Measurements from ENCODE around the gene OR51F1.

OR51F1 gene

GRCh38 chr11:4797206-4797605 is 27.5 kb upstream of the OR51F1 start:
- Histone ChIP-seq H3K4me1 (ENCODE audit: control insufficient read depth, insufficient read depth, low read length) (no peaks in the 10 kb centered on the region), H3K9me3 (ENCODE audit: control insufficient read depth, insufficient read depth, low read depth, low read length) (no peaks in the 10 kb centered on the region), H3K4me3 (ENCODE audit: low read depth, low read length) (no peak overlapping the region), H3K27ac (ENCODE audit: extremely low read depth, low read depth, low read length) (no peak overlapping the region), H3K36me3 (ENCODE audit: control insufficient read depth in 2 of 2, insufficient read depth in 1 of 2, low read length in 2 of 2) (no peaks in the 10 kb centered on the region)
- TF ChIP-seq ZNF660 (tag by site-specific recombination; IDR thresholded peaks at IDR 0.05), result no peak
- TF ChIP-seq ZNF560 (tag by site-specific recombination; IDR thresholded peaks at IDR 0.05; ENCODE audit: borderline replicate concordance), result no peak
- no peak for TF ChIP-seq BCL11A (tag by site-specific recombination; IDR thresholded peaks at IDR 0.05; ENCODE audit: low read depth)
- no peak for TF ChIP-seq ZNF239 (tag by site-specific recombination; IDR thresholded peaks at IDR 0.05)
- no peak for TF ChIP-seq MEIS1 (CRISPR knock-in tag; IDR thresholded peaks at IDR 0.05; ENCODE audit: borderline replicate concordance)
- no peak for TF ChIP-seq ZBTB10 (tag by site-specific recombination; IDR thresholded peaks at IDR 0.05)
- no peak for TF ChIP-seq ZNF157 (tag by site-specific recombination; IDR thresholded peaks at IDR 0.05)
- no peak for TF ChIP-seq ZNF837 (tag by site-specific recombination; IDR thresholded peaks at IDR 0.05)
- TF ChIP-seq ZNF302 (tag by site-specific recombination; IDR thresholded peaks at IDR 0.05; ENCODE audit: low read depth), result no peak
- no peak for TF ChIP-seq ZFP3 (tag by site-specific recombination; IDR thresholded peaks at IDR 0.05; ENCODE audit: low read depth)
- no peak for TF ChIP-seq ZNF366 (tag by site-specific recombination; conservative IDR thresholded peaks at IDR 0.05)
- TF ChIP-seq ZNF701 (tag by site-specific recombination; IDR thresholded peaks at IDR 0.05), result no peak
- ChIA-PET POLR2A (no interaction called here), CTCF (no interaction called here)

- no peaks in the 10 kb centered on the region for H3K4me1 ChIP-seq (ENCODE audit: control insufficient read depth, insufficient read depth, low read length)
- H3K36me3 ChIP-seq (ENCODE audit: control insufficient read depth in 2 of 2, insufficient read depth in 1 of 2, low read length in 2 of 2), result no peaks in the 10 kb centered on the region
- no peaks in the 10 kb centered on the region for H3K9me3 ChIP-seq (ENCODE audit: control insufficient read depth, insufficient read depth, low read depth, low read length)
- CTCF ChIA-PET, result no interaction called here
- H3K27ac ChIP-seq (ENCODE audit: extremely low read depth, low read depth, low read length), result no peak overlapping the region
- H3K4me3 ChIP-seq (ENCODE audit: low read depth, low read length), result no peak overlapping the region
- POLR2A ChIA-PET, result no interaction called here
- TF ChIP-seq ZNF26 (tag by site-specific recombination; IDR thresholded peaks at IDR 0.05) (no peak), REST (tag by site-specific recombination; IDR thresholded peaks at IDR 0.05) (no peak), PRDM10 (tag by site-specific recombination; IDR thresholded peaks at IDR 0.05) (no peak), ZFP37 (tag by site-specific recombination; IDR thresholded peaks at IDR 0.05) (no peak), SP3 (tag by site-specific recombination; IDR thresholded peaks at IDR 0.05) (no peak), ZNF248 (tag by site-specific recombination; IDR thresholded peaks at IDR 0.05) (no peak), ZNF174 (tag by site-specific recombination; IDR thresholded peaks at IDR 0.05) (no peak), ZNF513 (tag by site-specific recombination; IDR thresholded peaks at IDR 0.05) (no peak), ZNF366 (tag by site-specific recombination; conservative IDR thresholded peaks at IDR 0.05) (no peak), ZBTB20 (tag by site-specific recombination; IDR thresholded peaks at IDR 0.05) (no peak)
Observed at GRCh38 chr11:4782454-4782853, 12.7 kb upstream of the OR51F1 start.

Measured in HEK293 (cell line).